NCI-H2196 (cell line): ENCODE results near the gene SBF2.
"Not testable (repeated sequence)": the region's sequence is repeated elsewhere in the genome, so short reads cannot be mapped to it uniquely, and the experiment has no call there.

Experiments used
- DNase-seq: peaks from one replicate; lab custom pipeline; 2025; ENCODE audit not compliant: unreplicated experiment; lab: John Stamatoyannopoulos, UW

The SBF2 gene

DNA sequence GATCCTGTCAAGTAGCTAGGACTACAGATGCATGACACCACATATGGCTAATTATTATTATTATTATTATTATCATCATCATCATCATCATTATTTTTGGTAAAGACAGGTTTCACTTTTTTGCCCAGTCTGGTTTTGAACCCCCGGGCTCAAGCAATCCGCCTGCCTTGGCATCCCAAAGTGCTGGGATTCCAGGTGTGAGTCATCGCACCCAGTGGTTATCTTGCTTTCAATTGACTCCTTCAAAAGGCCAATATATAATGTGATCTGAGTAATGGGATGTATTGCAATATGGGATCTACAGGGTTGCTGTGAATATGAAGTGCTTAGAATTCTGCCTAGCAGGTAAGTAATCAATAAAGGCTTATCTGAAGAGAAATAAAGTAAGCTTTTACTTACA, 221.2 kb downstream of the SBF2 start:
- DNase-seq = no peak

DNA sequence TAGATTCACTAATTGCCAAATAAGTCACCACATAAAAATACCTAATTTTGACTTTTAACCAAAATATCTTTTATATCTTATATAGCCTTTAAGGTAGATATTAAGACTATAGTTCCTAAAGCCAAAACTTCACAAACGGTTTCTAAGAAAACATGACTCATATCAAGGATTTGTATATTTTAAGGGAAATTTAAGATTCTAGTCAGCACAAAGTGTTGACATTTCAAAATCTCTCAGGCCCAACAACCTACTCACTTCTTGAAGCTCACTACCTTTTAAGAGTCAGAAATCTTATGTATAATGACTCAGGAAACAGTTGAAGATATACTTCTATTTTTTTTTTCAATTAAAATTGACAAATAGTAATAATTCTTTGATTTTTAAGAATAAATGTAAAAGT, 221.9 kb downstream of the SBF2 start:
- no peak for DNase-seq

DNA sequence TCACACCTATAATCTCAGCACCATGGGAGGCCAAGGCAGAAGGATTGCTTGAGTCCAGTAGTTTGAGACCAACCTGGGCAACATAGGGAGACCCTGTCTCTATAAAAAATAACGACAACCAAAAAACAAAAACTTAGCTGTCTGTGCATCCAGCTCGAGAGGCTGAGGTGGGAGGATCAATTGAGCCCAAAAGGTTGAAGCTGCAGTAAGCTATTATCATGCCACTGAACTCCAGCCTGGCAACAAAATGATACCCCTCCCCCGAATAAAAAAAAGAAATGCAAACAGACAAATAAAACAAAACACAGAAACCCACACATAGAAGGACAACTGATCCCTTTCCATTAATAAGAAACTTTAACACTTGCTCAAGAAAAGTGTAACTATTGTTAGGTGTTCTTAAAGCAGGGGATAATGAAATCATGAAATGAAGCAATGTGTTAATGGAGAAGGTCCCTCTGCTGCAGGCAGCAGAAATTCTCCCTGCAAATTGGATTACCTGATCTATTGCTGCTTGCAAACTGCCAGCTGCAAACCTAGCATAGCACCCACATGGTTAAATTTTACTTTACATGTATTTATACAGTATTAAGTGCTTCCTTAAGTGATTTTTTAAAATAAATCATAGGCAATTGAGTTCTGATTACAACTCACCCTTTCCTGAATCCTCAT, 226.3 kb downstream of the SBF2 start:
- DNase-seq = no peak

DNA sequence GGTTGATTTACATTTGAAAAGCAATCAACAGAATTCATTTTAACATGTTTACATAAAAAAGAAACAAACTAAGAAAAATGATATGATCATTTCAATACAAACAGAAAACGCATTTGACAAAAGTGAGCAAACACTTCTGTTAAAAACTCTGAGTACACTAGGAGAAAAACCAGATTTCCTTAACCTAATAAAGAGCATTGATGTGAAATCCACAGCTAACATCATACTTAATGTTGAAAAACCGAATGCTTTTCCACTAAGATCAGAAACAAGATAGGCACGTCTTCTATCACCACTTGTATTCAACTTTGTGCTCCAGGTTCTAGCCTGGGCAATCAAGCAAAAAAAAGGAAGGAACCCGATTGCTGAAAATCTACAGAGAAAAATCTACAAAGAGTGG, 227.6 kb downstream of the SBF2 start:
- DNase-seq = no peak

DNA sequence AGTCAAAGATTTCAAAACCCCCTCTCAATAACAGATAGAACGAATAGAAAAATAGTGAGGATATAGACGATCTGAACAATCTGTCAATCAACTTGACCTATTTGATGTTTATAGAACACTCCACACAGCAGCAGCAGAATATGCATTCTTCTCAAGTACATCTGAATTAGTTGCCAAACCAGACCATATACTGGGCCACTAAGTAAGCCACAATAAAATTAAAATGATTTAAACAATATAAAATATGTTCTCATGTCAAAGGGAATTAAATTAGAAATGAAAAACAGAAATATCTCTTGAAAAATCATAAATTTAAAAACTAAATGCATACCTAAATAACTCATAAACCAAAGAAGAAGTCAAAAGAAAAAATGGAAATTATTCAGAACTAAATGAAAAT, 229.2 kb downstream of the SBF2 start:
- DNase-seq = no peak

GRCh38 chr11:10058356-10058755, 235.7 kb downstream of the SBF2 start:
- no peak for DNase-seq

DNA sequence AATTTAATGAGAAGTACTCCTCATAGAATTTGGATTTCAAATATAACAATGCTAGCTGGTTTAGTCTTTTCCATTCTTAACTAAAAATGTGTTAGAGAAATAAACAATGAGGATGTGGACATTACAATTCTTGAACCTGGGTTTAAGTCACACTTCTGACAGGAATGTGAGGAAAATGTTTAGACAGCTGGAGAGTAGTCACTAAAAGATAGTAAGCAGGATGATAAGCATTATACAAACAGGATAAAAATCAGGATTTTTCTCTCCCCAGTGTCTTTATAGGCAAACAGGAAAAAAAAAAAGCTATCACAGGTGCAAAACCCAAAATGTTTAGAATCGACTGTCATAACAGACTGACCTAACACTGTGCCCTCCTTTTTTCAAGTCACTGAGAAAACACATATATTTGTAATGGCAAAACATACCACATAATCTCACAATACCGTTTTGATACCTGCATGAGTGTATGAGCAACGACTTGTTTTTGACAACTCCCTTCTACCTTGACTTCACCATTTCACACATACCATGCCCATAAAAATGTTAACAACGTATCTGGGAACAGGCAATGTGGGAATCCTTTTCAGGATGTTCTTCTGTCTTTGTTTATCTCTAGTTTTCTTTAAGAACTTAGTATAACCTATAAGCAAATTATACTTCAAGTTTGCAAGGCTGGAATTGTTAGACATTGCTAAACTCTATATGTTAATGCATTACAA, 242.0 kb downstream of the SBF2 start:
- DNase-seq = no peak

DNA sequence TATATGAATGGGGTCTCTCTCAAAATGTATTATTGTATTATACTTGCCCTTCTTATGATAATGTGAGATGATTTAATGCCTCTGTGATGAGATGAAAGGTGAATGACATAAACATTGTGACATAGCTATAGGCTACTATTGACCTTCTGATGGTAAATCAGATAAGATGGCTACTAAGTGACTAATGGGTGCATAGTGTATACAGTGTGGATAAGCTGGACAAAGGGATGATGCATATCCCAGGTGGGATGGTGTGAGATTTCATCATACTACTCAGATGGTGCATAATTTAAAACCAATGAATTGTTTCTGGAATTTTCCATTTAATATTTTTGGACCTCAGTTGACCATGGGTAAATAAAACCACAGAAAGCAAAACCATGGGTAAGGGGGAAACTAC, 243.5 kb downstream of the SBF2 start:
- no peak for DNase-seq

GRCh38 chr11:10049756-10050155, 244.3 kb downstream of the SBF2 start:
- no peak for DNase-seq

GRCh38 chr11:10048350-10048749, 245.7 kb downstream of the SBF2 start:
- no peak for DNase-seq

DNA sequence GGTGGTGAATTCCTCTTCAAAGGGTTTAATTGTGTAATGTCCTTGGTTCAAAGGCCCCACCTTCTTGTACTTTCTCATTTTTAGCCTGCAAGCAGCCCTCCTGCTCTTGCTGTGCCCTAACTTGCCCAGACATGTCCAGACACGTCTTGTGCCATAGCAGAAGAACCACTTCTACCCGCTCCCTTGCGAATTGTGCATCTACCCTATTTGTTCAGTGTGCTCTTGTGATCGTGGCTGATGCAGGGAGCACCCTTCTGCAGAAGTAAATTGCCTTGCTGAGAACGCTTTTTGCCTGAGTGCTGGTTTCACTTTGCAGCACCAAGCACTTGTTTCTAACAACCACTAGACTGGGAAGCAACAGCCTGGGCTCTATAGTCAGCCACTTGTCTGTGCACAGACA, 249.4 kb downstream of the SBF2 start:
- no peak for DNase-seq

GRCh38 chr11:10042699-10043098, 251.3 kb downstream of the SBF2 start:
- DNase-seq = no peak

GRCh38 chr11:10041748-10042446, 252.1 kb downstream of the SBF2 start:
- no peak for DNase-seq

DNA sequence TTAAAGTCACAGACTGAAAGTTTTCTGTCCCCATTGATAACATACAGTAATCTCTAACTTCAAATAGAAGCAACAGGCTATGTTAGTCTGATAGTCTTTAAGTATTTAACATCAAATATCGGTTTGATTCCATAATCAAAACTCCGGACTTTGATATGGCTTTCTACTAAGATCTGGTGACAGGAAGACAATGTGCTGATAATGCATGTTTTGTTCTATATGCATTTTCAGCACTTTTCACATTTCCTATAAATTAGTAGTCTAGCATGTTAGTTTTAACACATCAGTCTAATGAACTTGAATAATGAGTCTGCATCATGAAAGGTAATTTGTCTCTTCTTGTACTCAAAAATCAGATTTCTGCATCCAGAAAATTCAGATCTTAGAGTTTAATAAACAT, 252.7 kb downstream of the SBF2 start:
- DNase-seq = no peak

GRCh38 chr11:10038521-10039302, 255.3 kb downstream of the SBF2 start:
- DNase-seq = no peak

DNA sequence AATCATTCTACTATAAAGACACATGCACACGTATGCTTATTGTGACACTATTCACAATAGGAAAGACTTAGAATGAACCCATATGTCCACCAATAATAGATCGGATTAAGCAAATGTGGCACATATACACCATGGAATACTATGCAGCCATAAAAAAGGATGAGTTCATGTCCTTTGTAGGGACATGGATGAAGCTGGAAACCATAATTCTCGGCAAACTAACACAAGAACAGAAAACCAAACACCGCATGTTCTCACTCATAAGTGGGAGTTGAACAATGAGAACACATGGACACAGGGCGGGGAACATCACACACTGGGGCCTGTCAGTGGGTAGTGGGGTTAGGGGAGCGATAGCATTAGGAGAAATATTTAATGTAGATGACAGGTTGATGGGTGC, 258.1 kb downstream of the SBF2 start:
- not testable (repeated sequence) for DNase-seq

GRCh38 chr11:10032935-10033334, 261.1 kb downstream of the SBF2 start:
- no peak for DNase-seq

GRCh38 chr11:10030122-10030490, 263.9 kb downstream of the SBF2 start:
- DNase-seq = no peak

DNA sequence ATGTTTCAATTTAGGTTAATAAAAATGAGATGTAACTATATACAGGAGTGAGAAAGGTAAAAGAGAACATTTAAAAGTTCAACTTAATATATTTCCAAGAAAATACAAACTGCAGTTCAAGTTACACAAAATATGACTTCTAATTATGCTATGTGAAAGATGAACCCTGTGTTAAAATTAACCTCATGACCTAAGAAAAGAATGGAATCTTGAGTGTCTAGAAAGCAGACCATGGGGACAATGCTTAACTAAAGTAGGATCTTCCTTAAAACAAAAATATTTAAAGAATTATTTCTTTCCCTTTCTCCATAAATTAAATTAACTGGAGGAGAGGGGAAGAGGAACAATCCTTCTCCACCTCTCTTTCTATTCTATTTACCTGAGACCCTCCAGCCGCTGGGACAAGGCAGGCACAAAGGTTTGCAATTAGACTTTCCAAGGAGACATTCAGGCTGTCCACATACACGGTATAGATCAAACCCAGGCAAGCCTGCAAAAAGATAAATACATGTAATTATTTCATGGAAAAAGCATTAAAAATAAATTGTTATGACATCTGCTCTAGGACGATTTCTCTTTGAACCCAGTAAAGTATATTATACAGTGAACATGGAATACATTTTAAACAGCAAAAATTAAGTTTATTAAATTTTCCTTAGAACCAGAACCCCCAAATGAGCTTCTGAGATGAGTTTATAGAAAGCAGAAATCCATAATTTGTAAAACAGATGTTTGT, 264.5 kb downstream of the SBF2 start:
- no peak for DNase-seq

- no peak for DNase-seq
Measured at GRCh38 chr11:10026514-10026913, 267.5 kb downstream of the SBF2 start.

DNA sequence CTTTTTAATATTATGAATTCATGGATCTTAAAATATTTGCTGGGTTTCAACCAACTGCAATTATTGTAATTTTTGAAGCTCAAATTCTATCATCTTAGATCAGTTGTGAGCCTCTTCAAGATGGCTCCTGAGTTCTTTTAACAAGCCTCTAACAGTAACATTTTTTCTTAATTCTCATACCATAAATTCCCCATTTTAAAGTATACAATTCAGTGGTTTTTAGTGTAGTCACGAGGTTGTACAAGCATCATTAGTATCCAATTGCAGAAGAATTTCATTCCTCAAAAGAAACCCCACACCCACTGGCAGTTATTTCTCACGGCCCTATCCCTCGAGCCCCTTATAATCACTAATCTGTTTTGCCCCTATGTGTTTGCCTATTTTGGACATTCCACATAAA, 270.8 kb downstream of the SBF2 start:
- no peak for DNase-seq
